Endodermal cell (in vitro differentiated cells): Measurements from ENCODE around the gene SLAIN2. TPM values are rescaled to one million over a fixed set of nuclear protein-coding genes. Genes with fewer than 3 reads are reported as not detected.

Source experiments
- DNase-seq: peaks from one replicate; pipeline ENCODE4 v3.0.0-alpha.2; 2017
- H3K27ac ChIP-seq: 2 replicates; pipeline ENCODE4 v1.5.1; 2013; ENCODE audit warnings: mild to moderate bottlenecking, low read depth, low read length, moderate library complexity
- H3K27me3 ChIP-seq: 2 replicates; pipeline ENCODE4 v1.6.1; 2013; ENCODE audit warnings: mild to moderate bottlenecking, low read length, moderate library complexity; ENCODE audit not compliant: insufficient read depth, control insufficient read depth, poor library complexity, severe bottlenecking
- H3K36me3 ChIP-seq: 2 replicates; pipeline ENCODE4 v1.7.0; 2013; ENCODE audit warnings: mild to moderate bottlenecking, low read length, moderate library complexity; ENCODE audit not compliant: control insufficient read depth, insufficient read depth
- H3K4me1 ChIP-seq: one replicate; pipeline ENCODE4 v1.7.0; 2013; ENCODE audit warnings: low read length; ENCODE audit not compliant: control insufficient read depth, insufficient read depth
- H3K4me3 ChIP-seq: 2 replicates; pipeline ENCODE4 v1.5.1; 2013; ENCODE audit warnings: mild to moderate bottlenecking, low read length, moderate library complexity
- H3K9ac ChIP-seq: 2 replicates; pipeline ENCODE4 v1.6.1; 2013; ENCODE audit warnings: mild to moderate bottlenecking, low read length, moderate library complexity; ENCODE audit not compliant: poor library complexity, severe bottlenecking; ENCODE audit errors: extremely low read depth
- H3K9me3 ChIP-seq: 2 replicates; pipeline ENCODE4 v1.6.1; 2013; ENCODE audit warnings: mild to moderate bottlenecking, low read length, moderate library complexity; ENCODE audit not compliant: control insufficient read depth
- H3K27ac Mint-ChIP-seq: 2 replicates; pipeline ENCODE4 v1.8.0; 2020; ENCODE audit warnings: mixed read lengths
- H3K27me3 Mint-ChIP-seq: 2 replicates; pipeline ENCODE4 v1.8.0; 2021; ENCODE audit warnings: mild to moderate bottlenecking, mixed read lengths; ENCODE audit not compliant: insufficient read depth
- H3K36me3 Mint-ChIP-seq: 2 replicates; pipeline ENCODE4 v1.8.0; 2020; ENCODE audit warnings: low read depth, mixed read lengths
- H3K4me1 Mint-ChIP-seq: 2 replicates; pipeline ENCODE4 v1.8.0; 2020; ENCODE audit warnings: mixed read lengths
- H3K4me3 Mint-ChIP-seq: 2 replicates; pipeline ENCODE4 v1.8.0; 2020; ENCODE audit warnings: mild to moderate bottlenecking, moderate library complexity, mixed read lengths
- H3K9me3 Mint-ChIP-seq: 2 replicates; pipeline ENCODE4 v1.8.0; 2020; ENCODE audit warnings: mild to moderate bottlenecking, mixed read lengths
- CTCF ChIP-seq: fragments of 200-600 bp; sonication (generic); conservative IDR thresholded peaks from 2 replicates; pipeline ENCODE4 v1.5.0; 2021; ENCODE audit warnings: antibody characterized with exemption, mild to moderate bottlenecking
- WGBS, 2 experiments: methylation state at CpG; one replicate each; pipeline versions ENCODE4 v1.1.5 to v1.1.7; 2013; ENCODE audit warnings: missing lambda C conversion rate in 2 of 2, mixed read lengths in 1 of 2; ENCODE audit not compliant: insufficient coverage in 1 of 2, insufficient read length in 1 of 2; 5-methylcytosine and 5-hydroxymethylcytosine counted together
- total RNA-seq, 2 donors: library from RNA; stranded (reverse); fragmentation: NEBNext Ultra II Directional in 1 of 2; extraction: Animal tissue kit (Norgen Biotek cat#: 25700) in 1 of 2; gene quantifications; 2 replicates in 1 of 2; 3 replicates in 1 of 2; pipeline ENCODE4 v1.2.1, GENCODE V29; 2021

SLAIN2 gene
- total RNA-seq, 2 donors from 2014 or later, result 42.1 to 49.8 TPM

GRCh38 chr4:48300004-48300403 is 41.3 kb upstream of the SLAIN2 start:
- no peaks in the 10 kb centered on the region for H3K9me3 Mint-ChIP-seq
- no peaks in the 10 kb centered on the region for H3K9me3 ChIP-seq
- H3K27ac ChIP-seq, result no peak overlapping the region
- H3K4me3 ChIP-seq, result no peak overlapping the region
- no peak for TF ChIP-seq CTCF
- DNase-seq, result no peak
- no peaks in the 10 kb centered on the region for H3K4me1 Mint-ChIP-seq
- H3K27me3 Mint-ChIP-seq, result no peaks in the 10 kb centered on the region
- no peaks in the 10 kb centered on the region for H3K27me3 ChIP-seq
- H3K36me3 Mint-ChIP-seq, result no peaks in the 10 kb centered on the region
- H3K9ac ChIP-seq, result no peak overlapping the region
- no peaks in the 10 kb centered on the region for H3K36me3 ChIP-seq
- H3K4me3 Mint-ChIP-seq, result no peak overlapping the region
- H3K27ac Mint-ChIP-seq, result no peak overlapping the region
- WGBS, 2 experiments, result 89 to 96% methylated on average over 2 of the region's 2 CpGs
- H3K4me1 ChIP-seq, result no peaks in the 10 kb centered on the region

GRCh38 chr4:48305508-48305907 is 35.8 kb upstream of the SLAIN2 start:
- no peak for DNase-seq
- no peaks in the 10 kb centered on the region for H3K36me3 Mint-ChIP-seq
- TF ChIP-seq CTCF, result no peak
- Histone ChIP-seq H3K4me1 (no peaks in the 10 kb centered on the region), H3K4me3 (no peak overlapping the region), H3K9me3 (no peaks in the 10 kb centered on the region), H3K27ac (no peak overlapping the region), H3K9ac (no peak overlapping the region), H3K27me3 (peaks cover 7% of the 10 kb centered on the region), H3K36me3 (no peaks in the 10 kb centered on the region)
- WGBS, 2 experiments, result 90 to 100% methylated on average over 2 of the region's 3 CpGs
- H3K4me3 Mint-ChIP-seq, result no peak overlapping the region
- H3K27me3 Mint-ChIP-seq, result no peaks in the 10 kb centered on the region
- no peak overlapping the region for H3K27ac Mint-ChIP-seq
- H3K4me1 Mint-ChIP-seq, result no peaks in the 10 kb centered on the region
- H3K9me3 Mint-ChIP-seq, result no peaks in the 10 kb centered on the region

DNA sequence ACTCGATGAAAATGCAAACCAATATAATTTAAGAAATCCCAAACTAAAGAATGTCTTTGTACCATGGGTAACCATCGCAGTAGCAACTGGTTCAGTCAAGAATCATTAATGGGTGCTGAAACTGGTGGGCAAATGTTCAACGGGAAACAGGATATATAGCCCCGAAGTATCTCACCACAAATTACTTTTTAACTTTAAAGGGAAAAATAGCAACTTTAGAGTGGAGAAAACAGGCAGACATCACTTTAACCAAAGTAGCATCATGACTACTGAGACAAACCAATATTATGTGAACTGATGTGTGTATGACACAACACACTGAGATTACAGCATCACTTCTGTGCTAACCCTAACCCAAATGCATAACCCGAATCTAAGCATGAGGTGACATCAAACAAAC is 33.8 kb upstream of the SLAIN2 start:
- TF ChIP-seq CTCF, result no peak
- Mint-ChIP-seq H3K36me3 (no peaks in the 10 kb centered on the region), H3K4me3 (no peak overlapping the region), H3K27ac (no peak overlapping the region), H3K9me3 (peaks cover 1% of the 10 kb centered on the region), H3K4me1 (no peaks in the 10 kb centered on the region), H3K27me3 (no peaks in the 10 kb centered on the region)
- Histone ChIP-seq H3K9ac (no peak overlapping the region), H3K4me1 (no peaks in the 10 kb centered on the region), H3K9me3 (no peaks in the 10 kb centered on the region), H3K4me3 (no peak overlapping the region), H3K36me3 (no peaks in the 10 kb centered on the region), H3K27ac (no peak overlapping the region), H3K27me3 (peaks cover 7% of the 10 kb centered on the region)
- 90 to 94% methylated on average over 4 to 5 of the region's 5 CpGs for WGBS, 2 experiments
- no peak for DNase-seq
